ENCODE data around the gene MYL12B. TPM values are rescaled to one million over a fixed set of nuclear protein-coding genes. Genes with fewer than 3 reads are reported as not detected.
"Not testable (repeated sequence)": the region's sequence is repeated elsewhere in the genome, so short reads cannot be mapped to it uniquely, and the experiment has no call there.

Gene MYL12B
- total RNA-seq, 1 experiment from 2014 or later: 420 TPM

DNA sequence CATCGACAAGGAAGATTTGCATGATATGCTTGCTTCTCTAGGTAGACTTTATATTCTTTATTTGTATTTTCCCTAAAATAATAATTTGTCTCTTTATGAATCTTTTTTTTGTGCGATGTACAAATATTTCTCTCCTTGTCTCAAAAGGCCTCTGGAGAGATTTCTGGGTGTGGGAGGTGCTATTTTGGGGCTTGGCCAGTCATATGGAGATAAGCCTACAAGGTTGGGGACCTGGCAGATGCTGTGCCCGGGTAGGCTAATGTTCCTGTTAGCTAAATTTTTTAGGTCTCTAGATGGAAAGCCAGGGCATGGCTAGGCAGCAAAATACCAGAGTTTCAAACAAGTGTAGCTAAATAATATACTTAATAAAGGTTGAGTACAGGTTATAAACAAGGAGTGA lies 11.1 kb downstream of the MYL12B start:
- POLR2A ChIA-PET: no interaction called here
- peaks cover 26% of the 10 kb centered on the region for H3K4me1 ChIP-seq (ENCODE audit: control insufficient read depth, insufficient read depth, low read length)
- no peaks in the 10 kb centered on the region for H3K27me3 ChIP-seq (ENCODE audit: control insufficient read depth, insufficient read depth, low read length)
- TF ChIP-seq TCF7L2 (IDR thresholded peaks at IDR 0.05; ENCODE audit: low read depth, low read length) (no peak), CTCF (IDR thresholded peaks at IDR 0.05) (no peak), POLR2AphosphoS5 (IDR thresholded peaks at IDR 0.05; ENCODE audit: low read depth, low read length) (no peak)
- intact Hi-C loops (cut with micrococcal nuclease; ENCODE audit: unreplicated experiment) (no loop called here), in situ Hi-C loops (cut with HindIII; ENCODE audit: low pct_unique_long_range_greater_than_20kb, low sequenced_read_pairs) (no loop called here)
- H3K36me3 ChIP-seq (ENCODE audit: control insufficient read depth, insufficient read depth, low read length): peaks cover 31% of the 10 kb centered on the region
- DNase-seq (ENCODE audit: low read depth, low spot score): no peak
- no peak overlapping the region for H3K27ac ChIP-seq (ENCODE audit: low read length)
- no peak overlapping the region for H3K4me3 ChIP-seq (ENCODE audit: low read depth in 2 of 2, low read length in 2 of 2)
- BruUV-seq (replicated peaks): no TSS peak
- no peak for ATAC-seq
- CTCF ChIA-PET: no interaction called here
- H3K9me3 ChIP-seq (ENCODE audit: control insufficient read depth, insufficient read depth, low read depth, low read length): no peaks in the 10 kb centered on the region

DNA sequence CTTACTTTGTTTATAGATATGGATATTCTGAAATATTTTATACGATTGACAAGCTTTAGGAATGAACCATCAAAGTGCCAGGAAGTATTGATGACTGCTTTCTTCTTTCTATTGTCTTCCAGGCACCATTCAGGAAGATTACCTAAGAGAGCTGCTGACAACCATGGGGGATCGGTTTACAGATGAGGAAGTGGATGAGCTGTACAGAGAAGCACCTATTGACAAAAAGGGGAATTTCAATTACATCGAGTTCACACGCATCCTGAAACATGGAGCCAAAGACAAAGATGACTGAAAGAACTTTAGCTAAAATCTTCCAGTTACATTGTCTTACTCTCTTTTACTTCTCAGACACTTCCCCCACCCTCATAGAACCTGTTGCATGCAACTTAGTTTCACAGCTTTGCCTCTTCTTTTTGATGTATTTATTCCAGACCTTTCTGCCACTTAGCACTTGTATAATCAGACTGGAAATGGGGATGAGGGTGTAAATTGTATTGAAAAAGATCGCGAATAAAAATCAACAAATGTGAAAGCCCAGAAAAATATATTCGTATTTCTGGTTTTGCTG lies 15.8 kb downstream of the MYL12B start:
- H3K9me3 ChIP-seq (ENCODE audit: control insufficient read depth, insufficient read depth, low read depth, low read length); ATAC-seq; CTCF ChIA-PET; H3K4me3 ChIP-seq (ENCODE audit: low read depth in 2 of 2, low read length in 2 of 2); DNase-seq (ENCODE audit: low read depth, low spot score); H3K27me3 ChIP-seq (ENCODE audit: control insufficient read depth, insufficient read depth, low read length); intact Hi-C loops (cut with micrococcal nuclease; ENCODE audit: unreplicated experiment); in situ Hi-C loops (cut with HindIII; ENCODE audit: low pct_unique_long_range_greater_than_20kb, low sequenced_read_pairs): not testable (repeated sequence)
- Histone ChIP-seq H3K4me1 (ENCODE audit: control insufficient read depth, insufficient read depth, low read length) (peaks cover 37% of the 10 kb centered on the region), H3K36me3 (ENCODE audit: control insufficient read depth, insufficient read depth, low read length) (peaks cover 34% of the 10 kb centered on the region), H3K27ac (ENCODE audit: low read length) (0 out of 2 replicates have a peak overlapping the region, but pooled peaks have one; percentile 24)
- POLR2A ChIA-PET: interaction anchor here (0.6 kb wide), 1 partner anchor 174 kb away, joined by 3 read pairs; no protein-coding TSS in a partner anchor
- BruUV-seq (replicated peaks): TSS peak; percentile 81

- no peak overlapping the region for H3K4me3 ChIP-seq (ENCODE audit: low read depth in 2 of 2, low read length in 2 of 2)
- peaks cover 24% of the 10 kb centered on the region for H3K36me3 ChIP-seq (ENCODE audit: control insufficient read depth, insufficient read depth, low read length)
- POLR2A ChIA-PET: no interaction called here
- BruUV-seq (replicated peaks): no TSS peak
- H3K9me3 ChIP-seq (ENCODE audit: control insufficient read depth, insufficient read depth, low read depth, low read length): no peaks in the 10 kb centered on the region
- intact Hi-C loops (cut with micrococcal nuclease; ENCODE audit: unreplicated experiment): loop anchor here (1.0 to 5.0 kb wide), 6 partner anchors 175 to 718 kb away; no protein-coding TSS in a partner anchor
- CTCF ChIA-PET: interaction anchor here (1.0 kb wide), 1 partner anchor 306 kb away, joined by 4 read pairs; no protein-coding TSS in a partner anchor
- in situ Hi-C loops (cut with HindIII; ENCODE audit: low pct_unique_long_range_greater_than_20kb, low sequenced_read_pairs): no loop called here
- DNase-seq (ENCODE audit: low read depth, low spot score) (no peak), ATAC-seq (peak; percentile 24)
- H3K27me3 ChIP-seq (ENCODE audit: control insufficient read depth, insufficient read depth, low read length): no peaks in the 10 kb centered on the region
- peaks cover 51% of the 10 kb centered on the region for H3K4me1 ChIP-seq (ENCODE audit: control insufficient read depth, insufficient read depth, low read length)
- peak overlapping the region; percentile 100 for H3K27ac ChIP-seq (ENCODE audit: low read length)
- TF ChIP-seq REST (IDR thresholded peaks at IDR 0.05; ENCODE audit: insufficient read depth in 1 of 2, low read depth in 2 of 2, low read length in 1 of 2) (no peak), CTCF (IDR thresholded peaks at IDR 0.05) (peak; percentile 45), POLR2AphosphoS5 (IDR thresholded peaks at IDR 0.05; ENCODE audit: low read depth, low read length) (peak; percentile 70; the same call in 1 of the 2 replicates)
These were observed 17.6 kb downstream of the MYL12B start for GRCh38 chr18:3279201-3280185.

Data from Panc1 (cell line).